ENCODE measurements around the gene SH3BGRL2. TPM values are rescaled to one million over a fixed set of nuclear protein-coding genes. Genes with fewer than 3 reads are reported as not detected.

Gene SH3BGRL2
- total and polyA plus RNA-seq, 2 of the 8 experiments (the other 6 are each of a cell fraction or from before 2014, with no cell fraction given) = 6.0 to 20.3 TPM

- no peak for TF ChIP-seq JUND (IDR thresholded peaks at IDR 0.05; ENCODE audit: low read length)
These were observed 19.8 kb downstream of the SH3BGRL2 start (continued) for GRCh38 chr6:79650950-79651349.

Measured in H1 (cell line).